HEK293 (cell line): ENCODE data around the gene MXRA8.

Experiments used
- CTCF ChIA-PET: fragments of 350-600 bp; formaldehyde crosslinking; extraction: SDS; loops from one replicate; lab custom pipeline; 2021; ENCODE audit warnings: antibody characterized with exemption; lab: Yijun Ruan, JAX
- POLR2A ChIA-PET: fragments of 300-600 bp; formaldehyde crosslinking; extraction: SDS; loops from one replicate; lab custom pipeline; 2020; ENCODE audit warnings: antibody characterized with exemption, inconsistent platforms; lab: Yijun Ruan, JAX
- H3K27ac ChIP-seq: fragments of 200-500 bp; sonication (Bioruptor generic); 2 replicates; pipeline ENCODE4 v1.5.1; 2014; ENCODE audit warnings: low read depth, low read length, control low read depth, inconsistent platforms; ENCODE audit errors: extremely low read depth
- H3K36me3 ChIP-seq, 2 experiments: fragments of 200-500 bp in 1 of 2; sonication (Bioruptor generic) in 1 of 2; 1 replicate in 1 of 2; 2 replicates in 1 of 2; pipeline ENCODE4 v1.5.1; 2014 to 2017; ENCODE audit warnings: inconsistent platforms in 2 of 2, low read length in 2 of 2; ENCODE audit not compliant: control insufficient read depth in 2 of 2, insufficient read depth in 1 of 2
- H3K4me1 ChIP-seq: fragments of 200-500 bp; sonication (Bioruptor generic); 2 replicates; pipeline ENCODE4 v1.5.1; 2014; ENCODE audit warnings: mild to moderate bottlenecking, low read length, inconsistent platforms; ENCODE audit not compliant: control insufficient read depth, insufficient read depth
- H3K4me3 ChIP-seq: 2 replicates; pipeline ENCODE4 v1.5.1; 2011; ENCODE audit warnings: low read depth, mild to moderate bottlenecking, control low read depth, low read length, moderate library complexity
- H3K9me3 ChIP-seq: fragments of 200-500 bp; sonication (Bioruptor generic); 2 replicates; pipeline ENCODE4 v1.5.1; 2014; ENCODE audit warnings: low read depth, low read length, inconsistent platforms; ENCODE audit not compliant: control insufficient read depth, insufficient read depth
- GFI1B ChIP-seq: fragments of 450-650 bp; formaldehyde crosslinking; IDR thresholded peaks from 2 replicates; pipeline ENCODE4 v1.5.1; 2016; ENCODE audit warnings: missing biosample characterization, missing genetic modification characterization
- HOXA7 ChIP-seq: sonication (generic); formaldehyde crosslinking; IDR thresholded peaks from 2 replicates; pipeline ENCODE4 v1.8.1; 2022; ENCODE audit warnings: missing genetic modification reagents, borderline replicate concordance
- OSR2 ChIP-seq: fragments of 450-650 bp; formaldehyde crosslinking; IDR thresholded peaks from 2 replicates; pipeline ENCODE4 v1.5.1; 2016; ENCODE audit warnings: missing biosample characterization, missing genetic modification characterization
- OVOL3 ChIP-seq: fragments of 450-650 bp; formaldehyde crosslinking; IDR thresholded peaks from 2 replicates; pipeline ENCODE4 v1.5.1; 2016; ENCODE audit warnings: missing biosample characterization, missing genetic modification characterization
- SETDB1 ChIP-seq: IDR thresholded peaks from one replicate; pipeline ENCODE4 v1.6.1; 2017; ENCODE audit warnings: mild to moderate bottlenecking, low read length, moderate library complexity, mixed read lengths; ENCODE audit not compliant: insufficient read length
- ZBTB48 ChIP-seq: fragments of 450-650 bp; formaldehyde crosslinking; IDR thresholded peaks from 2 replicates; pipeline ENCODE4 v1.5.1; 2016; ENCODE audit warnings: missing biosample characterization, missing genetic modification characterization
- ZBTB7A ChIP-seq: fragments of 450-650 bp; formaldehyde crosslinking; IDR thresholded peaks from 2 replicates; pipeline ENCODE4 v1.5.1; 2016; ENCODE audit warnings: low read depth, missing biosample characterization, missing genetic modification characterization
- ZEB2 ChIP-seq: fragments of 450-650 bp; formaldehyde crosslinking; IDR thresholded peaks from 2 replicates; pipeline ENCODE4 v1.5.1; 2016; ENCODE audit warnings: missing biosample characterization, missing genetic modification characterization
- ZFHX2 ChIP-seq: fragments of 450-650 bp; formaldehyde crosslinking; conservative IDR thresholded peaks from 2 replicates; pipeline ENCODE4 v1.5.1; 2016; ENCODE audit warnings: missing biosample characterization, missing genetic modification characterization
- ZNF10 ChIP-seq: fragments of 450-650 bp; formaldehyde crosslinking; IDR thresholded peaks from 2 replicates; pipeline ENCODE4 v1.5.1; 2017; ENCODE audit warnings: missing biosample characterization, missing genetic modification characterization
- ZNF175 ChIP-seq: fragments of 450-650 bp; formaldehyde crosslinking; IDR thresholded peaks from 2 replicates; pipeline ENCODE4 v1.5.1; 2016; ENCODE audit warnings: missing biosample characterization, missing genetic modification characterization
- ZNF324 ChIP-seq: fragments of 450-650 bp; formaldehyde crosslinking; IDR thresholded peaks from 2 replicates; pipeline ENCODE4 v1.5.1; 2016; ENCODE audit warnings: missing biosample characterization, missing genetic modification characterization
- ZNF37A ChIP-seq: fragments of 450-650 bp; IDR thresholded peaks from 2 replicates; pipeline ENCODE4 v1.5.1; 2018; ENCODE audit warnings: missing biosample characterization, missing genetic modification characterization
- ZNF433 ChIP-seq: fragments of 450-650 bp; formaldehyde crosslinking; IDR thresholded peaks from 2 replicates; pipeline ENCODE4 v1.5.1; 2016; ENCODE audit warnings: missing biosample characterization, missing genetic modification characterization, low read depth
- ZNF48 ChIP-seq: fragments of 450-650 bp; formaldehyde crosslinking; IDR thresholded peaks from 2 replicates; pipeline ENCODE4 v1.5.1; 2016; ENCODE audit warnings: missing biosample characterization, missing genetic modification characterization
- ZNF530 ChIP-seq: fragments of 450-650 bp; formaldehyde crosslinking; IDR thresholded peaks from 2 replicates; pipeline ENCODE4 v1.5.1; 2016; ENCODE audit warnings: low read depth, missing biosample characterization, missing genetic modification characterization
- ZNF555 ChIP-seq: fragments of 450-650 bp; formaldehyde crosslinking; conservative IDR thresholded peaks from 2 replicates; pipeline ENCODE4 v1.5.1; 2017; ENCODE audit warnings: missing biosample characterization, mild to moderate bottlenecking, missing genetic modification characterization, inconsistent platforms
- ZNF610 ChIP-seq: fragments of 450-650 bp; formaldehyde crosslinking; IDR thresholded peaks from 2 replicates; pipeline ENCODE4 v1.5.1; 2016; ENCODE audit warnings: missing biosample characterization, missing genetic modification characterization, borderline replicate concordance
- TF ChIP-seq, protein P1 (sequence below): fragments of 450-650 bp; formaldehyde crosslinking; IDR thresholded peaks from 2 replicates; pipeline ENCODE4 v1.5.1; 2016; ENCODE audit warnings: missing biosample characterization, missing genetic modification characterization
- TF ChIP-seq, protein P2 (sequence below): fragments of 450-650 bp; formaldehyde crosslinking; IDR thresholded peaks from 2 replicates; pipeline ENCODE4 v1.5.1; 2016; ENCODE audit warnings: missing biosample characterization, missing genetic modification characterization
- TF ChIP-seq, protein P3 (sequence below): fragments of 450-650 bp; formaldehyde crosslinking; conservative IDR thresholded peaks from 2 replicates; pipeline ENCODE4 v1.5.1; 2016; ENCODE audit warnings: low read depth, missing biosample characterization, missing genetic modification characterization

The MXRA8 gene

DNA sequence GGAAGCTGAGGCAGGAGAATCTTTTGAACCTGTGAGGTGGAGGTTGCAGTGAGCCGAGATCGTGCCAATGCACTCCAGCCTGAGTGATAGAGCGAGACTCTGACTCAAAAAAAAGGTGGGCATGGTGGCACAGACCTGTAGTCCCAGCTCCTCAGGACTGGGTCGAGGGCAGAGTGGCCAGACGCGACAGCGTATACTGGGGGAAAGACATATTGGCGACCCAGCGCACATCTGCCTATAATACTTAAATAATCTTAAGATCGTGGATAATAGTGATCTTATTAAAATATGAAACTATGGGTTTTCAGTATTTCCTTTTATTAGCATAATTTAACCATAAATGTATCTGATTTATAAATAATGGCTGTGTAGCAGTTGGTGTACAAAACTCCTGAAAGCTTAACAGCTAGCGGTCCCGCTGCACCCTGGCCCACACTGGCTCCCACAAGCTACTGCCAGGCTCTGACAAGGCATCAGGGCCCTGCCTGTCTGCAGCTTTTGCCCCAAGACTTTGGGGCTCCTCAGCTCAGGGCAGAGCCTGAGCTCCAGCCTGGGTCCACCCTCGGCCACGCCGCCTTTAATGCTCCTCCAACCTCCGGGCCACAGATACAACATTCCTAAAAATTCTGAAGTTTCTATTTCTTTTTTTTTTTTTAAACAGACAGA lies 19.3 kb upstream of the MXRA8 start:
- POLR2A ChIA-PET, result interaction anchor here (0.7 to 1.2 kb wide), 4 partner anchors 10 to 21 kb away, joined by 4 to 5 read pairs (median 5); partner anchors contain the start of gene CCNL2
- TF ChIP-seq ZNF37A (tag by site-specific recombination) (no peak), HOXA7 (CRISPR knock-in tag) (no peak), OSR2 (tag by site-specific recombination) (no peak), OVOL3 (tag by site-specific recombination) (no peak), ZNF555 (tag by site-specific recombination) (no peak), ZNF10 (tag by site-specific recombination) (no peak), ZEB2 (tag by site-specific recombination) (no peak), ZNF324 (tag by site-specific recombination) (no peak), ZNF530 (no peak), SETDB1 (no peak), ZNF48 (tag by site-specific recombination) (no peak), ZNF175 (tag by site-specific recombination) (no peak), ZNF433 (no peak)
- TF ChIP-seq, protein P1, sequence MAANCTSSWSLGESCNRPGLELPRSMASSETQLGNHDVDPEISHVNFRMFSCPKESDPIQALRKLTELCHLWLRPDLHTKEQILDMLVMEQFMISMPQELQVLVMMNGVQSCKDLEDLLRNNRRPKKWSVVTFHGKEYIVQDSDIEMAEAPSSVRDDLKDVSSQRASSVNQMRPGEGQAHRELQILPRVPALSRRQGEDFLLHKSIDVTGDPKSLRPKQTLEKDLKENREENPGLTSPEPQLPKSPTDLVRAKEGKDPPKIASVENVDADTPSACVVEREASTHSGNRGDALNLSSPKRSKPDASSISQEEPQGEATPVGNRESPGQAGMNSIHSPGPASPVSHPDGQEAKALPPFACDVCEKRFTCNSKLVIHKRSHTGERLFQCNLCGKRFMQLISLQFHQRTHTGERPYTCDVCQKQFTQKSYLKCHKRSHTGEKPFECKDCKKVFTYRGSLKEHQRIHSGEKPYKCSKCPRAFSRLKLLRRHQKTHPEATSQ (tag by site-specific recombination), result no peak
- TF ChIP-seq, protein P2, sequence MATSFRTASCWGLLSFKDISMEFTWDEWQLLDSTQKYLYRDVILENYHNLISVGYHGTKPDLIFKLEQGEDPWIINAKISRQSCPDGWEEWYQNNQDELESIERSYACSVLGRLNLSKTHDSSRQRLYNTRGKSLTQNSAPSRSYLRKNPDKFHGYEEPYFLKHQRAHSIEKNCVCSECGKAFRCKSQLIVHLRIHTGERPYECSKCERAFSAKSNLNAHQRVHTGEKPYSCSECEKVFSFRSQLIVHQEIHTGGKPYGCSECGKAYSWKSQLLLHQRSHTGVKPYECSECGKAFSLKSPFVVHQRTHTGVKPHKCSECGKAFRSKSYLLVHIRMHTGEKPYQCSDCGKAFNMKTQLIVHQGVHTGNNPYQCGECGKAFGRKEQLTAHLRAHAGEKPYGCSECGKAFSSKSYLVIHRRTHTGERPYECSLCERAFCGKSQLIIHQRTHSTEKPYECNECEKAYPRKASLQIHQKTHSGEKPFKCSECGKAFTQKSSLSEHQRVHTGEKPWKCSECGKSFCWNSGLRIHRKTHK (tag by site-specific recombination), result no peak
- TF ChIP-seq, protein P3, sequence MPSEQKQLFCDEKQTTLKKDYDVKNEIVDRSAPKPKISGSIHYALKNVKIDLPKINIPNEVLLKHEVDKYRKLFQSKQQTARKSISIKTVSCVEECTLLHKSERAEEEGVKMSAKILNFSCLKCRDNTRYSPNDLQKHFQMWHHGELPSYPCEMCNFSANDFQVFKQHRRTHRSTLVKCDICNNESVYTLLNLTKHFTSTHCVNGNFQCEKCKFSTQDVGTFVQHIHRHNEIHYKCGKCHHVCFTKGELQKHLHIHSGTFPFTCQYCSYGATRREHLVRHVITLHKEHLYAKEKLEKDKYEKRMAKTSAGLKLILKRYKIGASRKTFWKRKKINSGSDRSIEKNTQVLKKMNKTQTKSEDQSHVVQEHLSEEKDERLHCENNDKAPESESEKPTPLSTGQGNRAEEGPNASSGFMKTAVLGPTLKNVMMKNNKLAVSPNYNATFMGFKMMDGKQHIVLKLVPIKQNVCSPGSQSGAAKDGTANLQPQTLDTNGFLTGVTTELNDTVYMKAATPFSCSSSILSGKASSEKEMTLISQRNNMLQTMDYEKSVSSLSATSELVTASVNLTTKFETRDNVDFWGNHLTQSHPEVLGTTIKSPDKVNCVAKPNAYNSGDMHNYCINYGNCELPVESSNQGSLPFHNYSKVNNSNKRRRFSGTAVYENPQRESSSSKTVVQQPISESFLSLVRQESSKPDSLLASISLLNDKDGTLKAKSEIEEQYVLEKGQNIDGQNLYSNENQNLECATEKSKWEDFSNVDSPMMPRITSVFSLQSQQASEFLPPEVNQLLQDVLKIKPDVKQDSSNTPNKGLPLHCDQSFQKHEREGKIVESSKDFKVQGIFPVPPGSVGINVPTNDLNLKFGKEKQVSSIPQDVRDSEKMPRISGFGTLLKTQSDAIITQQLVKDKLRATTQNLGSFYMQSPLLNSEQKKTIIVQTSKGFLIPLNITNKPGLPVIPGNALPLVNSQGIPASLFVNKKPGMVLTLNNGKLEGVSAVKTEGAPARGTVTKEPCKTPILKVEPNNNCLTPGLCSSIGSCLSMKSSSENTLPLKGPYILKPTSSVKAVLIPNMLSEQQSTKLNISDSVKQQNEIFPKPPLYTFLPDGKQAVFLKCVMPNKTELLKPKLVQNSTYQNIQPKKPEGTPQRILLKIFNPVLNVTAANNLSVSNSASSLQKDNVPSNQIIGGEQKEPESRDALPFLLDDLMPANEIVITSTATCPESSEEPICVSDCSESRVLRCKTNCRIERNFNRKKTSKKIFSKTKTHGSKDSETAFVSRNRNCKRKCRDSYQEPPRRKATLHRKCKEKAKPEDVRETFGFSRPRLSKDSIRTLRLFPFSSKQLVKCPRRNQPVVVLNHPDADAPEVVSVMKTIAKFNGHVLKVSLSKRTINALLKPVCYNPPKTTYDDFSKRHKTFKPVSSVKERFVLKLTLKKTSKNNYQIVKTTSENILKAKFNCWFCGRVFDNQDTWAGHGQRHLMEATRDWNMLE (tag by site-specific recombination), result no peak
- H3K9me3 ChIP-seq, result no peaks in the 10 kb centered on the region
- H3K27ac ChIP-seq, result no peak overlapping the region
- CTCF ChIA-PET, result interaction anchor here (0.6 to 2.3 kb wide), 3 partner anchors 14 to 383 kb away, joined by 5 to 9 read pairs (median 8); no protein-coding TSS in a partner anchor
- peaks cover 0 to 44% of the 10 kb centered on the region in 2 experiments; a peak in 2 of 3 replicates for H3K36me3 ChIP-seq
- peaks cover 4% of the 10 kb centered on the region; the same call in 1 of the 2 replicates for H3K4me1 ChIP-seq
- H3K4me3 ChIP-seq, result no peak overlapping the region

DNA sequence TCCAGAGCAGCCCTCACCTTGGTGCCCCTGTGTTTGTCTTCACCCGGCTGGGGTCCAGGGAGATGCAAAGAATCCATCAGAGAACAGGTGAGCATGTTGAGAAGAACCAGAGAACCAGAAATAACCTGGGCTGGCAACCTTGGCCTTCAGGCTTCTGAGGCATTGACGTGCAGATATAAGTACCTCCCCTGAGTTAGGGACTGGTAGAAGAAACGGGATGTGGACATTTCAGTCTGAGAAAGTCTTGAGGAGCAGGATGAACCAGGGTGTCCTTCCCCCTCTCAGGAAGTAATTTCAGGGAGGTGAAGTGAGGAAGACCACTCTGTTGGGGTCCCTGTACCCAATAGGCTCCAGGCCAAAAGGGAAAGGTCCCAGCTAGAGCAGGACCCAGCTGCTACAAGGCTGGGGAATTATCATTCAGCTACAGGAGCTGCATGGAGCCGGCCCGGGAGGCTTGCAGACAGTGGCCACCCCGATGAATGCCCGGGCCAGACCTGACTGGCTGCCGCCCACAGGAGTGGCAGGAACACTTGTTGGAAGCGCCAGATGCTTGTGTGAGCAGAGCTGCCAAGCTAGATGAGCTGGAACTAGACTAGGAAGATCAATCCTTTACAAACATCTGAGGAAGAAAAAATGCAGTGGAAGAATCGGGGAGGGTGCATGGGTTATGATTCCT lies 18.3 kb upstream of the MXRA8 start:
- Histone ChIP-seq H3K27ac (no peak overlapping the region), H3K4me3 (no peak overlapping the region), H3K9me3 (no peaks in the 10 kb centered on the region), H3K4me1 (peaks cover 4% of the 10 kb centered on the region; the same call in 1 of the 2 replicates), H3K36me3 (peaks cover 0 to 48% of the 10 kb centered on the region in 2 experiments; a peak in 2 of 3 replicates)
- TF ChIP-seq ZNF555 (tag by site-specific recombination) (no peak), GFI1B (tag by site-specific recombination) (no peak), ZFHX2 (tag by site-specific recombination) (no peak), ZBTB7A (tag by site-specific recombination) (no peak), ZNF610 (no peak), ZBTB48 (peak; percentile 82)
- ChIA-PET CTCF (interaction anchor here (2.3 kb wide), 1 partner anchor 15 kb away, joined by 9 read pairs; no protein-coding TSS in a partner anchor), POLR2A (interaction anchor here (0.6 to 1.3 kb wide), 3 partner anchors 8 to 70 kb away, joined by 3 to 12 read pairs (median 4); no protein-coding TSS in a partner anchor)
